HL-60/S4 (cell line): Measurements from ENCODE around the gene CRYL1.
"Not testable (repeated sequence)": the region's sequence is repeated elsewhere in the genome, so short reads cannot be mapped to it uniquely, and the experiment has no call there.

Experiments
- in situ Hi-C: fragments of 300-500 bp; cut with MboI; formaldehyde crosslinking; loops from 2 replicates; pipeline ENCODE4 v1.14.3; 2022; ENCODE audit warnings: low sequenced_read_pairs

CRYL1 gene

GRCh38 chr13:20461860-20462532 lies 63.7 kb downstream of the CRYL1 start:
- in situ Hi-C loops, result no loop called here

DNA sequence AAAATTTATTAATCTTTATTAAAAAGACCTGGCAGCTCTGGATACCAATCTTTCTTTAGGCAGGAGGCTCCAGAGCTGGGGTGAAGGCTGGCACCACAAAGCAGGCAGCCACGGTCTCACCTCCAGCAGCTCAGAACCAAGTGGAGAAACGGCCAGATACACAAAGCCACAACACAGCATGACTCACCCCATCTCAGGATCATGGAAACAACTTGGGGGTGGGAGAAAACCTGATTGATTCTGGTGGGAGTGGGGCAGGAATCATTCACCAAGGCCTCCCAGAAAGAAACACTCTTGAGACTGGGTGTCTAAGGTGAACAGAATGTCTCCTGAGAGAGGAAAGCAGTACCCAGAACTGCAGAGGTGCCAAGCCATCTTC lies 64.2 kb downstream of the CRYL1 start:
- in situ Hi-C loops, result no loop called here

DNA sequence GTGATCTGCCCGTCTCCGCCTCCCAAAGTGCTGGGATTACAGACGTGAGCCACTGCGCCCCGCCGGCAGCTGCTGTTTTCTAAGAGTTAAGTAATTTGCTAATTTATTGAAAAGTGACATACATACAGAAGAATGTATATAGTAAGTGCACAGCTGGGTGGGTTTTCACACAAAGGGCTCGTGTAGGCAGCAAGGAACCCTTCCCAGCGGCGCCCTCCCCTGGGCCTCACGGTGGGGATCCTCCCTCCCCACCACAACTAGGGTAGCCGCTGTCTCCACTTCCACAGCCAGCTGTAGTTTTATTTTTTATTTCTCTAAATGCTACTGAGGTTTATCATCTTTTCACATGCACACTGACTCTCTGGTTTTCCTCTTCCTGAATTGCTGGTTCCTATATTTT lies 64.9 kb downstream of the CRYL1 start:
- in situ Hi-C loops, result no loop called here

DNA sequence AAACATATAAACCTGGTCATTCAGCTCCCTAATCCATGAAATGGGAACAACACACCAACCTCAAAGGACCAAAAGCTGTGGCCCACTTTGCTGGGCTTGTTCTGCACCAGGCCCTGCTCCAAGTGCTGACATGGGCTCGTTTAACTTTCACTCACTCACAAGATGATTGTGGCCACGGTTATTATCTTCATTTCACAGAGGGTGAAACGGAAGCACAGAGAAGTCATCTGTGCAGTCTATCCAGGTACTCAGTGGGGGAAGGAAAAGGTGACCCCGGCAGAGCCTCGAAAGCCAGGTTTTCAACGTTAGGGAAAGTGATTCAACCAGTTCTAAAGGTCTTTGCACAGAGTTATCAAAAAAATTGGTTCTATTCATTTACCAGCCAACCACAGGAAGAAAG lies 68.0 kb downstream of the CRYL1 start:
- in situ Hi-C loops, result no loop called here

DNA sequence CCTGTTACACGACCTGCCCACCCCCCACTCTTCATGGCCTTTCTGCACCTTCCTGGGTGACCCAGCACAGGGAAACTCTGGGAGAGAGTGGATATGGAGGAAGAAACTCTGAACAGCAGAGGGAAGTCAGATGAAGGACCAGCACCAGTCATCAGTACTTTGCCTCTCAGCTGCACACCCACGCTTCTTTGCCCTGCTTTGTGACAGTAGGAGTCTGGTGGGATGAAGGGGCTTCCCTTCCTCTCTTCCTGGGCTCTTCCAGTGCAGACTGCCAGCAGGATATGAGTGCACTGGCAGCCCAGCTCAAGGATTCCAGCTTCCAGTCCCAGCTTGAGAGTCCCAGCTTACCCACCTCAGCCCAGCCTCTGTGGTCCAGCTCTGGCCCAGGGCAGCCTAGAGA lies 68.9 kb downstream of the CRYL1 start:
- in situ Hi-C loops, result no loop called here

DNA sequence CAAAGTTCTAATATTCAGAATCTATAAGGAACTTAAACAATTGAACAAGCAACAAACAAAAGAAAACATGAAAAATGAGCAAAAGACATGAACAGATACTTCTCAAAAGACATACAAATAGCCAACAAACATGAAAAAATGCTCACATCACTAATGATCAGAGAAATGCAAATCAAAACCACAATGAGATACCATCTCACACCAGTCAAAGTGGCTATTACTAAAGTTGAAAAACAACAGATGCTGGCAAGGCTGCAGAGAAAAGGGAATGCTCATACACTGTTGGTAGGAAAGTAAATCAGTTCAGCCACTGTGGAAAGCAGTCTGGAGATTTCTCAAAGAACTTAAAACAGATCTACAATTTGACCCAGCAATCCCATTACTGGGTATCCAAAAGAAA lies 74.3 kb downstream of the CRYL1 start:
- in situ Hi-C loops, result no loop called here

- in situ Hi-C loops, result no loop called here
These were observed 77.2 kb downstream of the CRYL1 start for GRCh38 chr13:20448470-20448869.

DNA sequence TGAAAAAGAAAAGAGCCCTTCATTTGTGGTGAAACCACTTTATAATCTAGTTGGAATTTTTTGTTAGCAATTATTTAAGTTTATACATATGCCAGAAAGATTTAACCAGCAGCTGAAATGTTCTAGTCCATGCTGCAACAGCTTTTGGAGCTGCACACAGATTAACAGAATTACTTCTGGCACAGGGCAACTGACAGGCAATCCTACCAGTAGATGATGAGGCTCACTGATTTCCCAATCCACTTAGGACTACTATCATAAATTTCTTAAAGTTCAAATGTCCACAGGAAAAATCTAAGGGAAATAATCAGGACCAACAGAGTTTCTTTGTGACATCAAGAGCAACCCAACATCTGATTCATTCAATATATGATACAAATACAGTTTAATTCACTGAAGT lies 78.8 kb downstream of the CRYL1 start:
- in situ Hi-C loops, result no loop called here

DNA sequence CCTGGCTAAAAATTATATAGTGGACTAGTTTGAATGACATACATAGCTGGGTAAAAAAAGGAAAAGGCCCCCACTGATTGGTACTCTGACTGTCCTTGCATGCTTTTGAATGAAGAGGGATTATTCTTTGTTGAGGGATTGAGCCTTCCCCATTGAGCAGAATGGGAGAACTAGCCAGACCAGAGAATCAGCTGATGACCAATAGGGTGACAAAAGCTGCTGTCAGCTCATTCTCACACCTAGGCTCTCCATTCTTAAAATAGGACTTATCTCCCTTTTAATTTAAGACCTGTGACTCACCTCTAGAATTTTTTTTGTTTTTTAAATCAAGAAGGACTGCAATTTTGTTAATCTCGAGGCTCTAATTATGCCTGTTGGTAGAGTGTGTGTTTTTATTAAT lies 79.3 kb downstream of the CRYL1 start:
- in situ Hi-C loops, result no loop called here

DNA sequence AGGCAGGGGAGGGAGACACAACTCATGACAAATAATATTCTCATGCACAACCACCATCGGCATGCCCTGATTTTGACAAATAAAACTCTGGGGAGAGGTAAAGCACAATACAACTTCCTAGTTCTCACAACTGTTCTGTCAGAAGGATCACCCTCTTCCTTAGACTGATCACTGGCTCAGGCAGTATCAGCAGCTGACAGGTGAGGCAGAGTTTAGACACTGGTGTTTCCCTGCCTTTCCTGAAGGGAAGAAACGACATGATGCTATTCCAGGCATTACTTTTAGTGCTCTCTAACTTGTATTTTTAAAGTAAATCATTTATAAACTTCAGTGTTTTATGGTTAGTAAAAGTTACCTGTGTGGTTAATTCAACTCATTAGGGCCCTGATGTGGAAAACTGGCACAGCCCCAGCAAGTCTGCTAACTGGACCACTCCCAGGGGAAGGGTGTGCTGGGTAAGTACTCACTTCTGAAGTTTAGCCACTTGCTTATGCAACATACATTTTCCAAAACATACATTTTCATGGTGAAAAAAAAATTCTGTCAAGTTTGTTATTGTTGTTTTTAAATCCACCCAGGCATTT lies 82.8 kb downstream of the CRYL1 start:
- in situ Hi-C loops, result no loop called here

- in situ Hi-C loops, result no loop called here
These were observed 83.3 kb downstream of the CRYL1 start for GRCh38 chr13:20442375-20442774.

GRCh38 chr13:20441879-20442278 lies 83.8 kb downstream of the CRYL1 start:
- in situ Hi-C loops, result no loop called here

DNA sequence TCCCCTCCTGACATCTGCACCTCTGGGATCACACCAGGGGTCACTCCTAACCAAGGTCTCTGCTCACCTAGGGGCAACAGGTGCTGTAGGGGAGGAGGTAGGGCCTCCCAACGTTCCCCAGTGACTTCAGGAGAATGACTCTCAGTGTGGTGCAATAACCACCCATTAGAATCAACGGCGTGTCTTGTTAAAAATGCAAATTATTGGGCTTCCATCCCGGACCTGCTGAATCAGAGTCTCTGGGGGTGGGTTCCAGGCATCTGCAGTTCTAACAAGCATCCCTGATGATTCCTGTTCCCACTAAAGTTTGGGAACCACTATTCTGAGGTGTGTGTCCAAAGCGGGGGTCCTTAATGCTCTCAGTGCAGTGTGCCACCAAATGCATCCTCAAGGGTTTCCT lies 84.6 kb downstream of the CRYL1 start:
- in situ Hi-C loops, result no loop called here

- in situ Hi-C loops, result no loop called here
These were observed 86.4 kb downstream of the CRYL1 start for GRCh38 chr13:20439261-20439660.

DNA sequence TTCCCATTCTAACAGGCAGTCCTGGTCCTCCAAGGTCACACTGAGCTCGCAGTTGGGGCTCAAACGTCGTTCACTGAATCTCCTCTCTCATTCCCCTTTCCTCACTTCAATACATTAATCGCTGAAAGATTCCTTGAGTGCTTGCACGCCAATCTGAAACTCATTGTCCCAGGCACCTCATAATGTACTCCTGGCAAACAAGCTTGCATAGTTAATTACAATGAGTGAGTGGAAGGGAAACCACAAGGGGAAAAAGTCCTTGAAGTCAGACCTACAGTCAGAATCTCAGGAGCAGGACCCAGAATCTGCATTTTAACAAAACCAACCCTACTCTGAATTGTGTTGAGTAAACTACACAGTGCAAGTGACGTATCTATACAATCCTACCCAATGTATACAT lies 86.9 kb downstream of the CRYL1 start:
- in situ Hi-C loops, result no loop called here

GRCh38 chr13:20436505-20436904 lies 89.2 kb downstream of the CRYL1 start:
- in situ Hi-C loops, result no loop called here

DNA sequence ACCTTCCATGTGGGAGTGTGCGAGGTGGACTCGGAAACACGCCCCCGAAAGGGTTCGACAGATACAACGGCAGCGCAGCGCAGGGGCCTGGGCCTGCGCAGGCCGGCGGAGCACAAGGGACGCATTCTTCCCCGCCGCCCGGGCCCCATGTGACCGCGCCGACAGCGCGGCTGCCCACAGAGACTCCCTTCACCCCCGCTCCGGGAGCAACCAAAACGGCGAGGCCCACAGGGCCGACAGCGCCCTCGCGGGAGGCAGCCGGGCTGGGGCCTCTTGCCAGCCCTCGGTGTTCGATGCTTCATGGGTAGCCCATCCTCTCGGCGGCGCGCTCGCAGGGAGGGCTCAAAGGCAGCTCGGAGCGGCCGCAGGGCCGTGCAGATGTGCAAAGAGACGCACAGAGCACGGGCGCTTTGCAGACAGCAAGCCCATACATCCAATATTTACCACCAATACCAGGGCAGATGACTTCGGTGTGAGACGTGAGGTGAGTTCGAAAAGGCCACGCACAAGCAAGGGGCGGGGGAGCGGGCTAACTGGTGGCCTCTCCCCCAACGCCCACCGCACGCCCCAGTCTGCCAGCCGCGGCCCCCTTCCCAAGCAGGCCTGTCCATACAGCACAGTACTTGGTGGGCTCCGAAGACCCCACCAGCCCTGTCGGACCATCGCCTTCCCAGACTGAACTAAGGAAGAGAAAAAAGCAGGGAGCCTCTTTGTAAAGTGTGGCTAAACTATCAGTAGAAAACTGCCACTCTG lies 89.9 kb downstream of the CRYL1 start:
- in situ Hi-C loops, result no loop called here

DNA sequence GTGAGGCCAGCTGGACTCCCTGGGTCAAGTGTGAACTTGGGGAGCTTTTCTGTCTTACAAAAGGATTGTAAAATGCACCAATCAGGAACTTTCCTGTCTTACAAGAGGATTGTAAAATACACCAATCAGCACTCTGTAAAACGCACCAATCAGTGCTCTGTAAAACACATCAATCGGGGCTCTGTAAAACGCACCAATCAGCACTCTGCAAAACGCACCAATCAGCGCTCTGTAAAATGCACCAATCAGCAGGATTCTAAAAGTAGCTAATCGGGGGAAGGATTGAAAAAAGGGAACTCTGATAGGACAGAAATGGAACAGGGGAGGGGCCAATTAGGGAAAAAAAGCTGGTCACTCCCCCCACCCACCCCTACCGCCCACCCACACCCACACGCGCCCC lies 91.4 kb downstream of the CRYL1 start:
- in situ Hi-C loops, result not testable (repeated sequence)

- in situ Hi-C loops, result no loop called here
These were observed 93.8 kb downstream of the CRYL1 start for GRCh38 chr13:20431687-20432384.

GRCh38 chr13:20431080-20431479 lies 94.6 kb downstream of the CRYL1 start:
- in situ Hi-C loops, result no loop called here

- in situ Hi-C loops, result no loop called here
These were observed 95.4 kb downstream of the CRYL1 start for GRCh38 chr13:20430296-20430695.

GRCh38 chr13:20429682-20430081 lies 96.0 kb downstream of the CRYL1 start:
- in situ Hi-C loops, result no loop called here
